Adrenal gland (tissue), 12 donors: ENCODE results near the gene HTR2A. TPM values are rescaled to one million over a fixed set of nuclear protein-coding genes. Genes with fewer than 3 reads are reported as not detected.
"Not testable (repeated sequence)": the region's sequence is repeated elsewhere in the genome, so short reads cannot be mapped to it uniquely, and the experiment has no call there.

Experiments used
- DNase-seq, 7 donors: peaks; one replicate each; pipeline ENCODE4 v3.0.0-alpha.2; 2019 to 2020
- H3K27ac ChIP-seq, 5 donors: fragments of 200-600 bp; sonication (generic) in 4 of 5; 1 replicate in 3 of 5; 2 replicates in 2 of 5; pipeline versions ENCODE4 v1.5.1 to v1.8.0; 2016 to 2020; ENCODE audit warnings: mild to moderate bottlenecking in 1 of 5
- H3K27me3 ChIP-seq: fragments of 200-600 bp; 2 replicates; pipeline ENCODE4 v1.8.0; 2021
- H3K36me3 ChIP-seq, 2 donors: fragments of 200-600 bp; replicated peaks in 1 of 2; 1 replicate in 1 of 2; 2 replicates in 1 of 2; pipeline versions ENCODE4 v1.5.1 to v1.8.0; 2018 to 2022
- H3K4me1 ChIP-seq, 2 donors: fragments of 200-600 bp; replicated peaks in 1 of 2; 1 replicate in 1 of 2; 2 replicates in 1 of 2; pipeline versions ENCODE4 v1.5.1 to v1.8.0; 2018 to 2021
- H3K4me3 ChIP-seq, 4 donors: fragments of 200-600 bp; sonication (generic) in 3 of 4; one replicate each; pipeline ENCODE4 v1.5.1; 2016 to 2018
- H3K9me3 ChIP-seq, 3 donors: fragments of 200-600 bp; sonication (generic) in 1 of 3; replicated peaks in 1 of 3; 1 replicate in 2 of 3; 2 replicates in 1 of 3; pipeline versions ENCODE4 v1.5.1 to v1.8.0; 2016 to 2021
- CTCF ChIP-seq, 6 experiments: fragments of 450-650 bp in 4 of 6; fragments of 200-600 bp in 2 of 6; sonication (generic) in 1 of 6; IDR thresholded peaks; 1 replicate in 5 of 6; 2 replicates in 1 of 6; pipeline versions ENCODE4 v1.5.1 to v1.8.0; 2016 to 2021; ENCODE audit warnings: antibody characterized with exemption in 6 of 6, mild to moderate bottlenecking in 2 of 6, moderate library complexity in 1 of 6
- POLR2A ChIP-seq, 2 donors: fragments of 450-650 bp; IDR thresholded peaks; one replicate each; pipeline ENCODE4 v1.6.1; 2017; ENCODE audit warnings: antibody characterized with exemption in 2 of 2, mild to moderate bottlenecking in 2 of 2, moderate library complexity in 1 of 2
- WGBS, 4 donors: extraction: QIAGEN DNeasy Blood & Tissue Kit in 2 of 4; methylation state at CpG; one replicate each; pipeline versions ENCODE4 v1.1.5 to v1.1.7; 2013 to 2017; 5-methylcytosine and 5-hydroxymethylcytosine counted together
- intact Hi-C, 2 donors: fragments of 100-400 bp; cut with DNase I; formaldehyde crosslinking; loops; one replicate each; pipeline versions ENCODE4 v1.14.1 to v1.15.0; 2022 to 2023
- polyA plus RNA-seq, 3 donors: library from polyadenylated mRNA; stranded (reverse); fragments of 200-250 nt in 2 of 3; fragments of 350-450 nt in 1 of 3; fragmentation: Illumina TruSeq in 1 of 3; extraction: RNeasy Lipid Tissue Mini Kit (QIAGEN cat#74804) in 1 of 3; gene quantifications; one replicate each; pipeline ENCODE4 v1.2.3, GENCODE V29; 2013 to 2014
- total RNA-seq, 9 donors: library from RNA; depleted of rRNA in 4 of 9; stranded (reverse); fragments of >200 nt in 4 of 9; fragments of 120-200 nt in 1 of 9; fragmentation: NEBNext Ultra II Directional in 1 of 9; extraction: Animal tissue kit (Norgen Biotek cat#: 25700) in 1 of 9; gene quantifications; one replicate each; pipeline versions ENCODE4 v1.1.0 to v1.2.4, GENCODE V29; 2013 to 2023
- donor health status: healthy with polysubstance abuse.
- donor health status: Bipolar disorder and iron deficiency.
- donor health status: DM: yes; HTN: yes; CAD: no.
- donor health status: DM: no; HTN: no; CAD: no.
- donor health status: DM: no; HTN: no; CAD: no.
- donor health status: DM: yes; HTN: yes; CAD: no.

The HTR2A gene
- total and polyA plus RNA-seq, 12 donors, result 0.06 to 0.38 (median 0.19) TPM; not detected in 6

- 90 to 97% (median 93%) methylated on average over 1 of the region's 1 CpG for WGBS, 4 donors
- no peaks in the 10 kb centered on the region for H3K27me3 ChIP-seq
- no peak for TF ChIP-seq POLR2A (IDR thresholded peaks at IDR 0.05)
- no peak for TF ChIP-seq CTCF (IDR thresholded peaks at IDR 0.05)
- DNase-seq, result no peak
- no peak overlapping the region for H3K27ac ChIP-seq
- no peaks in the 10 kb centered on the region for H3K9me3 ChIP-seq
- H3K4me1 ChIP-seq, result no peaks in the 10 kb centered on the region
- intact Hi-C loops, result no loop called here
- H3K36me3 ChIP-seq, result no peaks in the 10 kb centered on the region
- no peak overlapping the region for H3K4me3 ChIP-seq
Observed at GRCh38 chr13:46816371-46816770, 80.5 kb downstream of the HTR2A start.

GRCh38 chr13:46812301-46812797 lies 84.5 kb downstream of the HTR2A start:
- H3K9me3 ChIP-seq, result no peaks in the 10 kb centered on the region
- no peak for DNase-seq
- H3K36me3 ChIP-seq, result no peaks in the 10 kb centered on the region
- no peak overlapping the region for H3K4me3 ChIP-seq
- H3K27ac ChIP-seq, result no peak overlapping the region
- no peaks in the 10 kb centered on the region for H3K4me1 ChIP-seq
- no peaks in the 10 kb centered on the region for H3K27me3 ChIP-seq
- TF ChIP-seq CTCF (IDR thresholded peaks at IDR 0.05) (no peak), POLR2A (IDR thresholded peaks at IDR 0.05) (no peak)
- intact Hi-C loops, result no loop called here

- H3K4me1 ChIP-seq, result no peaks in the 10 kb centered on the region
- no peaks in the 10 kb centered on the region for H3K27me3 ChIP-seq
- intact Hi-C loops, result no loop called here
- no peak for DNase-seq
- no peaks in the 10 kb centered on the region for H3K36me3 ChIP-seq
- WGBS, 4 donors, result 78 to 82% (median 82%) methylated on average over 5 of the region's 5 CpGs
- H3K27ac ChIP-seq, result no peak overlapping the region
- TF ChIP-seq POLR2A (IDR thresholded peaks at IDR 0.05), result no peak
- TF ChIP-seq CTCF (IDR thresholded peaks at IDR 0.05), result no peak
- H3K9me3 ChIP-seq, result no peaks in the 10 kb centered on the region
- H3K4me3 ChIP-seq, result no peak overlapping the region
Observed at GRCh38 chr13:46810440-46810839, 86.4 kb downstream of the HTR2A start.

GRCh38 chr13:46804921-46805320 lies 91.9 kb downstream of the HTR2A start:
- intact Hi-C loops, H3K4me3 ChIP-seq, H3K27ac ChIP-seq, H3K27me3 ChIP-seq, H3K36me3 ChIP-seq, H3K9me3 ChIP-seq, H3K4me1 ChIP-seq, DNase-seq: not testable (repeated sequence)
- WGBS, 4 donors, result 64 to 83% (median 72%) methylated on average over 1 of the region's 1 CpG

- no peak for TF ChIP-seq CTCF (IDR thresholded peaks at IDR 0.05)
- TF ChIP-seq POLR2A (IDR thresholded peaks at IDR 0.05), result no peak
- Histone ChIP-seq H3K27me3 (no peaks in the 10 kb centered on the region), H3K4me3 (no peak overlapping the region), H3K27ac (no peak overlapping the region), H3K36me3 (no peaks in the 10 kb centered on the region), H3K4me1 (no peaks in the 10 kb centered on the region), H3K9me3 (no peaks in the 10 kb centered on the region)
- 83 to 100% (median 94%) methylated on average over 2 to 3 of the region's 3 CpGs for WGBS, 4 donors
- DNase-seq, result no peak
- intact Hi-C loops, result no loop called here
Observed at GRCh38 chr13:46804391-46804815, 92.5 kb downstream of the HTR2A start.
